ENCODE data around the gene CIRBP. TPM values are rescaled to one million over a fixed set of nuclear protein-coding genes. Genes with fewer than 3 reads are reported as not detected.

Gene CIRBP
- polyA plus RNA-seq, 1 donor = 528 TPM

DNA sequence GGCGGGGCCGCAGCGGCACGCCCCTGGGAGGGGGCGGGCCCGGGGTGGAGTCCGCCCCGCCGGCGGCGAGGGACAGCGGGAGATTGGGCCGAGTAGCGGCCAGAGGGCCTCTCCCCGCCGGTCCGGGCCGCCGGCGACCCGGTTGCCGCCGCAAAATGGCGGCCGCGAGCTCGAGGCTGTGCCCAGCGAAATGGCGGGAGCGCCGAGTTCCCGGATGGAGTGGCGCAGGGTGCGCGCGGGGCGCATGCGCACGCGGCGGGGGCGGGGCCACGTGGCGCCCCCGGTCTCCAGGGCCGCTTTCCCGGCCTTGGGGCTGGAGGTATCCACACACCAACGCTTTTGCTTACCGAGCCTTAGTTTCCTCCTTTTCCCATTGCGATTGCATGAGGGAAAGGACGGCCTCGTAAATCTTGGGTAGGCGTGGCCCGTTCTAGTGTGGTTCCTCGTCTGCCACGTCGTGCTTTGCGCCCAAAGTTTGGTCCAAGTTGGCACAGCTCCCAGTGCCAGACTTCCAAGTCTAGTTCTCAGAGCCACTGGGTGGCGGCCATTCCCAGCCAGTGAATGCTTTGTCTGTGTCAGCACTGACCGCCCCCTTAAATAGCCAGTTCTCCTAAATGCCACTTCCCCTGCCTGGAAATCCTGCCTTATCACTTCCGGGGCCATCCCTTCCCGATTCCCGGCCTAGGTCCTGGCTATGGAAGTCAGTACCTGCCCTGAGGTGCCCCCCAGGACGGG, 513 bp downstream of the CIRBP start:
- peak; percentile 91 for DNase-seq

GRCh38 chr19:1270213-1270853, 1.2 kb downstream of the CIRBP start:
- no peak for DNase-seq

GRCh38 chr19:1270854-1271527, 1.9 kb downstream of the CIRBP start:
- DNase-seq = no peak

DNA sequence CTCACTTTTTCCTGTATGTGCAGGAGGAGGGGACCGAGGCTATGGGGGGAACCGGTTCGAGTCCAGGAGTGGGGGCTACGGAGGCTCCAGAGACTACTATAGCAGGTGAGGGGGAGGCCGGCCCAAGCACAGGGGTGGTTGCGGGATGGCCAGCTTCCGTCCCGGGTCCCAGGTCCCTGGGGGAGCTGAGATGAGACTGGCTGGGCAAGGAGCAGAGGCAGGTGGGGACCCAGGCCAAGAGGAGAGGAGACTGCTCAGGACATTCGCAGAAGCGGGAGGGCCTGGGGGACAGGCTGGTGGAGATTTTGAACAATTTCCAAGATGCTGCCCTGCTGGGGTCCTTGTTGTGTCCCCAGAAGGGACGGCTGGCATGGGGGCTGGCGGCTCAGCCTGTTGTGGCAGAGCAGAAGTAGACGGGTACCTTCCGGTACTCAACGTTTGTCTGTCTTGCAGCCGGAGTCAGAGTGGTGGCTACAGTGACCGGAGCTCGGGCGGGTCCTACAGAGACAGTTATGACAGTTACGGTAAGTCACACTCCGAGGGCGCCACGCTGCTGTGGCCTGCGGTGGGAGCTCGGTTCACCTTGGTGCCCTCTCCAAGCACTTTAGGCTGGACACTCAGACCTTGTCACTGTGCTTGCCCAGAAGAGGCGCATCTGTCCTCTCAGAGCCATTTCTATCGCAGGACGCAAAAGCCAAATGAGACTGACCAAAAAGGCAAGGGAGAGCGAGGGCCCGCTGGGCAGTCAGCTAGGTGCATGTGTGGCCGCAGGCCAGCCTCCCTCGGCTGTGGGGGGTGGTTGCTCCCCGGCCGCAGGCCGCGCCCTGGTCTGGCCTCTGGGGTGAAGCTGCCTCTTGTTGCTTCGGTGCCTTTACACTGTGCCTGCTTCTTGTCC, 2.6 kb downstream of the CIRBP start:
- DNase-seq = no peak

- no peak for DNase-seq
Observed at GRCh38 chr19:1272423-1273262, 3.5 kb downstream of the CIRBP start.

DNA sequence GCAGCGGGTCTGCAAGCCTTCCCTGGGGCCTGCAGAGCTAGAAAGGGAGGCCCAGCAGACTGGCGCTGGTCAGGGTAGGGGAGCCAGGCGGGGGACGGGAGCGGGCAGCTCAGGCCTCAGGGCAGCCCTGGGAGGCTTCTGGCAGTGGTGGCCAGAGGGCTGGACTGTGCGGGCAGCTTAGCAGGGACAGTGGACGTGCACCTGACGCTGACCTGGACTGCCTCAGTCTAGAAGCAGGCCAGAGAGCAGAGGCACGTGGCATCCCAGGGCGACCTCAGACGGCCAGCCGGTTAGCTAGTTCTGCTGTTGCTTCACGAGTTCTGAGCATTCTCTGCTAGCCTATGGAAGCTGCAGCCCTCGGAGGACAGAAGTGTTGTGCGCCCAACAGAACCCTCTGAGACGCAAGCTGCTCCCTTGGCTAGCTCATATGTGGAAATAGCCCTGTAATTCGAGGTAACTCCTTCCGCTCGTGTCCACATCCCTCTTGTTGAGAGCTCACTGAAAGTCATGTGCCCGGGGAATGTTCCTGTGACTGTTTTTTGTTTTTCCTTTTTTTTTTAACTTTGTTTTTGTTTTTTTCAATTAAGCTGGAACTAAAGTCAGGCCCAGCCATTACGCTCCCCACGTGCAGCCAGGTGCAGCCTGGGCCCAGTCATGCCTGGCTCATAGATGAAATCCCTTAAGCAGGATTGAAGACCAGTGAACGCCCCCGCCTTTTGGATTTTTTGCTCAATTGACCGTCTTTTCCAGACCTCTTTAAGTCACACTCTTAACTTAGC, 4.3 kb downstream of the CIRBP start:
- no peak for DNase-seq

DNA sequence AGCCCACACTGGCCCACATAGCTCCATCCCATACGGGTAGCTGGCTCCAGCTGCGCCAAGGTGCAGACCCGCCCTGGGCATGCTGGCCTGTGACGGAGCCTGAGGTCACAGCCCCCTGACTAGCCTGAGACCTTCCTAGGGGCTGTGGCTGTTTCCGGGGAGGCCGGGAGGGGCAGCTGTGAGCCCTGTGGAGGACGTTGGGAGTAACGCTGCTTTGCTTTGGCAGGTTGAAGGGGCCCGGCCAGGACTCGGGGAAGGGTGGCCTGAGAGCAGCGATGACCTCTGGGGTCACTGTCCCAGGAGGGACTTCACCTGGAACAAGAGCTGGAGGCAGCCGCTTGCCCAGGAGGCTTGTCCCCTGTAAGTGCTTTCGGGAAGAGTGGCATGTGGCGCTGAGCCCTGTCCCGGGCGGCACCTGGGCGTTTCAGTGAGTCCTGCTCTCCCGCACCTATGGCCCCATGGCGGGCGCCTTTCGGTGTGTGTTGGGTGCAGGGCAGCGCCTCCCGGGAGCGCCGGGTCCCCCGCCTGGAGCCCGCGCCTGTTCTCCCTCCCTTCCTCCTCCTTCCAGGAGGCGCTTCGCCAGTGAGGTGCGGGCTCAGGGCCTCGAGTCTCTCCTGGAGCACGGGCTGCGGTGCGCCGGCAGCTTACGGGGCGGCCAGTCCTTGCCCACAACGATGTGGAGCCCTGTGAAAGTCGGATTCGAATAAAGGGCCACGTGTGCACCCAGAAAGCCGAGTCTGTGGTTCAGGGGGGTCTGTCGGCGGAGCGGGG, 5.1 kb downstream of the CIRBP start:
- no peak for DNase-seq

DNA sequence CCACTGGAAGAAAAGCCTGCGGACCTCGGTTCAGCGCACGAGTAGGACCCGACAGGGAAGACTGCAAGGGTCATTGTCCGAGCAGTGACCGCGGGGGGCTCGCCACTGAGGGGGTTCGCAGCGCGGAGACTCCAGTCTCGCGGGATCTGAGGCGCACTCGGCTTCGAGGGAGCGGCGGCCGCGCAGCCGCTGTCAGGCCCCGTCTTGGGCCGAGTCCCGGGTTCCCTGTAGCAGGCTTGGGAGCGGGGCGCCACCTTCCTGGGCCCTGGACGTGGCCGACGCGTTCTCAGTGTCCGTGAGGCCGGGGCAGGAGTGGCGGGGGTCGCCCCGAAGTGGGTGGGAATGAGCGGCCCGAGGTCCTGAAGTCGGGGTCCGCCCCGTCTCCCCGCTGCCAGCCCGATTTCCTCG, 5.7 kb downstream of the CIRBP start:
- no peak for DNase-seq

- DNase-seq = peak; percentile 97
Observed at GRCh38 chr19:1275260-1275975, 6.3 kb downstream of the CIRBP start, which contains the start of gene FAM174C. Gene FAM174C, plus strand, starts transcription at chr19:1275530. Its CDS starts 20 bp downstream, at chr19:1275550.

GRCh38 chr19:1275976-1276627, 7.0 kb downstream of the CIRBP start:
- no peak for DNase-seq

DNA sequence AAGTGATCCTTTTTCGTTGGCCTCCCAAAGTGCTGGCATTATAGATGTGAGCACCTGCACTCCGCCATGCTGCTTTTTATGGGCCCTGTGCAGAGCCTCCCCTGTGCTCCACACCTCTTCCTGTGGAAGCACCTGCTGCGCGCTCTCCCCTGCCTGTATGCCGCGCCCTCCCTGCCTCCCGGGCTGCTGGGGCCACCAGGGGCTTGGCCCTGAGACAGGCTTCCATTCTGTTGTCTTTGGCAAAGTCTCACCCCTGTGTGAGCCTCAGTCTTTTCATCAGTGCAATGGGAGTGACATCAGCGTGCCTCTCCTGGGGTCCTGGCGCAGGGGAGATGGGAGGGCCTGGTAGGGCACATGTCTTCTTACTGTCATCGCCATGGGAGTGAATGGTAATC, 7.5 kb downstream of the CIRBP start:
- no peak for DNase-seq

DNA sequence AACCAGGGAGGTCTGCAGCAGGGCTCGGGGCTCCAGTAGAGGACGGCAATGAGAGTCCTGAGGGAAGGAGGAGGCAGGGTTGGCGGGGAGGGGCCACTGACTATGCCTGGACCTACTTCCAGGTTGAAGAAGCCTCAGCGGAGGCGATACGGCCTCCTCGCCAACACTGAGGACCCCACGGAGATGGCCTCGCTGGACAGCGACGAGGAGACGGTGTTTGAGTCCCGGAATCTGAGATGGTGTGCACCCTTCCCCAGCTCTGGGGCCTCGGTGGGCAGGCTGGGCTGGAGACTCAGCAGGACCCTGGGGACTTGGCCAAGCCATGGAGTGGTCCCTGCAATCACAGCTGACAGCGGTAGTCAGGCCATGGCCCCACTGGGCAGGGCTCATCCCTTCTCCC, 7.9 kb downstream of the CIRBP start:
- DNase-seq = no peak

GRCh38 chr19:1278074-1278473, 8.9 kb downstream of the CIRBP start:
- DNase-seq = no peak

GRCh38 chr19:1278713-1279660, 9.9 kb downstream of the CIRBP start:
- DNase-seq = no peak

GRCh38 chr19:1279782-1280341, 10.7 kb downstream of the CIRBP start:
- peak; percentile 90 for DNase-seq

GRCh38 chr19:1280636-1281568, 11.8 kb downstream of the CIRBP start:
- no peak for DNase-seq

Measured in hindlimb muscle (tissue), 1 donor.